HL-60 (cell line): ENCODE data around the gene SNRPD3.

Experiments used
- DNase-seq, 2 experiments: peaks; one replicate each; pipeline ENCODE4 v3.0.0-alpha.2; 2010 to 2020; ENCODE audit warnings: low read depth in 1 of 2, low spot score in 1 of 2
- H3K27ac ChIP-seq: fragments of 250-450 bp; sonication (Bioruptor Pico); replicated peaks from 2 replicates; pipeline ENCODE4 v1.5.1; 2020; ENCODE audit warnings: mild to moderate bottlenecking, moderate library complexity
- H3K27me3 ChIP-seq: fragments of 250-450 bp; sonication (Bioruptor Pico); 2 replicates; pipeline ENCODE4 v1.5.1; 2021; ENCODE audit warnings: mild to moderate bottlenecking, moderate library complexity; ENCODE audit not compliant: insufficient read depth, poor library complexity, severe bottlenecking
- H3K4me3 ChIP-seq: replicated peaks from 2 replicates; pipeline ENCODE4 v1.5.1; 2011; ENCODE audit warnings: mild to moderate bottlenecking, control low read depth, low read length; ENCODE audit not compliant: insufficient read depth
- CTCF ChIP-seq: IDR thresholded peaks from one replicate; pipeline ENCODE4 v1.5.1; 2011; ENCODE audit warnings: low read length, control low read depth, inconsistent platforms; ENCODE audit not compliant: insufficient read depth
- GABPA ChIP-seq: IDR thresholded peaks from 2 replicates; pipeline ENCODE4 v1.6.1; 2012; ENCODE audit warnings: low read depth
- POLR2AphosphoS5 ChIP-seq: IDR thresholded peaks from 2 replicates; pipeline ENCODE4 v1.6.1; 2012; ENCODE audit warnings: low read depth
- REST ChIP-seq: IDR thresholded peaks from 2 replicates; pipeline ENCODE4 v1.6.1; 2012; ENCODE audit warnings: low read depth; ENCODE audit not compliant: insufficient replicate concordance
- SPI1 ChIP-seq: IDR thresholded peaks from 2 replicates; pipeline ENCODE4 v1.6.1; 2012; ENCODE audit warnings: low read depth, mild to moderate bottlenecking, borderline replicate concordance

SNRPD3 gene

GRCh38 chr22:24517446-24517845 is 38.4 kb upstream of the SNRPD3 start:
- Histone ChIP-seq H3K27me3 (no peaks in the 10 kb centered on the region), H3K4me3 (no peak overlapping the region), H3K27ac (no peak overlapping the region; the same call in 1 of the 2 replicates)
- no peak for DNase-seq
- TF ChIP-seq REST = no peak

- DNase-seq = no peak
- H3K27me3 ChIP-seq = no peaks in the 10 kb centered on the region
- TF ChIP-seq SPI1 (no peak), CTCF (no peak), REST (no peak), POLR2AphosphoS5 (no peak), GABPA (no peak)
- H3K27ac ChIP-seq = no peak overlapping the region
- H3K4me3 ChIP-seq = no peak overlapping the region
These were observed 37.6 kb upstream of the SNRPD3 start for GRCh38 chr22:24518228-24518627.

- Histone ChIP-seq H3K27me3 (no peaks in the 10 kb centered on the region), H3K27ac (no peak overlapping the region), H3K4me3 (no peak overlapping the region)
- no peak for DNase-seq
- no peak for TF ChIP-seq SPI1
- no peak for TF ChIP-seq CTCF
- TF ChIP-seq POLR2AphosphoS5 = no peak
- no peak for TF ChIP-seq REST
- no peak for TF ChIP-seq GABPA
These were observed 36.9 kb upstream of the SNRPD3 start for GRCh38 chr22:24518771-24519485.
